ENCODE measurements around the gene ASIC2.

The ASIC2 gene

DNA sequence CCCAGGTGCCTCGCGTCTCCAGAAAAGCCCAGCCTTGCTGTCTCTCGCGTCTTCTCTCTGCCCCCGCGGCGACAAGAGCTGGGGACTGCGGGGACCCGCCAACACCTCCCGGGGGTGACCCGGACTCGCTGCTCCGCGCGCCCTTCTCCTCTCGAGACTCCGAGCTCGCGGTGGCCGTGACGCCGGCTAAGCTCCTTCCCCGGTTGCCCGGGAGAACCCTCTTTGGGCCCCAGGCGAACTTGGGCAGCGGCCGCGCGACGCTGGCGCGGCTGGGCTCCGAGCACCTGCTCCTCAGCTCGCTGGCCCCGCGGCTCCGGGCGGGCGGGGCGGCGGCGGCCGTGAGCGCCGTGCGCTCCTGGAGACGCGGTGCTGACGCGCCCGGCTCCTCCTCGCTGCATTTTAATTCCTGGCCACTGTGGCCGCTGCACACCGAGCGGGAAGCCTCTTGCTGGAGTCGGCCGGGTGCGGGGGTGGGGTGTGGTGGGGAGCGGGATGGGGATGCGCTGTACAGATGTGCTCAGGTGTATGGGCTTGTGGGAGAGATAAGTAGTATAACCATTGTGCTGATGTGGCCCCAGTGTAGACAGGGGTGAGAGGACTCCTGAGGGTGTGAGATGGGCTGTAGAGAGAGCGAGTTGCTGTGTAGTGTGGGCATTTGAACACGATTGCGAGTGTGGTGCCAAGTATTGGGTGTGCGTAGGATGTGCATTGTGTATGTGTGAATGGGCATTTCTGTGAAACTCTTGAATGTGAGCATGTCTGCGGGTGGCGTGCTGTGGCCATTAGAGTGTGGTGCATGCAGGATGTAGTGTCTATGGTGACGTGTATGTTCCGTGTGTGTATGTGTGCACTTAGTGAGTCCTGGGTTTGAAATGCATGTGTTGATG lies at the start of gene ASIC2:
TSS of gene ASIC2 (minus strand) at position 315 of the 887 bp plus-strand sequence.
- DNase-seq (no peak), ATAC-seq (no peak)
- Mint-ChIP-seq H3K4me3 (peak within 1 kb of the TSS in 1 of 2 donors; percentile 35), H3K27ac (no peak within 1 kb of the TSS), H3K27me3 (peaks cover 79% of the 10 kb centered on the region), H3K9me3 (no peaks in the 10 kb centered on the region), H3K4me1 (peaks cover 11% of the 10 kb centered on the region)

DNA sequence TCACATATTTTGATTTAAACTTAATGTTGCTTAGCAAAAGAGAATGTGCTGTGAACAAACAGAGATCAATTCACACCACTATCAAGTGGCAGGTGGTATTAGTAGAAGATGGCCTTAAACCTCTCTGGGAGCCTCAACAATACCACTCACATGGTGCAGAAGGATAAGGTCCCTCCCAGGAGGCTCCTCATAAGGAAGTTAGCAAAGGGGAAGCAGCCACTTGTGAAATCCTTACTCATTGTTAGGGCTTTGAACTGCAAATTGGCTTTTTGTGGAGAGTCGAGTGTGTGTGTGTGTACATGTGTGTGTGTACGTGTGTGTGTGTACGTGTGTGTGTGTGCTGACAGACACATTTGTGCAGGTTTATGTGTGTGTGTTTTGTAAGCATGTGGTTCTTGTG lies 48.9 kb upstream of the ASIC2 start:
- H3K9me3 Mint-ChIP-seq, result no peaks in the 10 kb centered on the region
- DNase-seq, result no peak
- H3K27me3 Mint-ChIP-seq, result peaks cover 27% of the 10 kb centered on the region
- no peak for ATAC-seq
- no peak overlapping the region for H3K27ac Mint-ChIP-seq
- H3K4me3 Mint-ChIP-seq, result no peak overlapping the region
- no peaks in the 10 kb centered on the region for H3K4me1 Mint-ChIP-seq

DNA sequence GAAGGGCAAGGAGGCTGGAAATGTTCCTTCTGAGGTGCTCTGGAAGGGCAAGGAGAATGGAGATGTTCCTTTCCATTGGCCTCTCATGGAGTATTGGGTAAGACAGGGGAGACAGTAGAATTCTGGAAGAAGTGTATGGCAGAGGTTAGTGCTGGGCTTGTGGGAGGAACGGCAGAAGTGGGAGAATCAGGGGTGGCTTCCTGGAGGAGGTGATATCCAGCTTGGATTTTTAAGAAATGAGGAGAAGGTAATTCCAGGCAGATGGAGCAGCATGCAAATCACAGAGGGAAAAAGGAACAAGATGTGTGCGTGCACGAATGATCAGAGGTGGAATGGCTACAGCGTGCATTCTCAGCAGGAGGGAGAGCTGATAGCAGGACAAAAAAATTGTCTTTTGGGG lies 45.1 kb upstream of the ASIC2 start:
- Mint-ChIP-seq H3K27me3 (peaks cover 28% of the 10 kb centered on the region), H3K4me1 (no peaks in the 10 kb centered on the region), H3K4me3 (no peak overlapping the region), H3K27ac (peak overlapping the region in 1 of 2 donors; percentile 59), H3K9me3 (no peaks in the 10 kb centered on the region)
- ATAC-seq, result no peak
- DNase-seq, result no peak

DNA sequence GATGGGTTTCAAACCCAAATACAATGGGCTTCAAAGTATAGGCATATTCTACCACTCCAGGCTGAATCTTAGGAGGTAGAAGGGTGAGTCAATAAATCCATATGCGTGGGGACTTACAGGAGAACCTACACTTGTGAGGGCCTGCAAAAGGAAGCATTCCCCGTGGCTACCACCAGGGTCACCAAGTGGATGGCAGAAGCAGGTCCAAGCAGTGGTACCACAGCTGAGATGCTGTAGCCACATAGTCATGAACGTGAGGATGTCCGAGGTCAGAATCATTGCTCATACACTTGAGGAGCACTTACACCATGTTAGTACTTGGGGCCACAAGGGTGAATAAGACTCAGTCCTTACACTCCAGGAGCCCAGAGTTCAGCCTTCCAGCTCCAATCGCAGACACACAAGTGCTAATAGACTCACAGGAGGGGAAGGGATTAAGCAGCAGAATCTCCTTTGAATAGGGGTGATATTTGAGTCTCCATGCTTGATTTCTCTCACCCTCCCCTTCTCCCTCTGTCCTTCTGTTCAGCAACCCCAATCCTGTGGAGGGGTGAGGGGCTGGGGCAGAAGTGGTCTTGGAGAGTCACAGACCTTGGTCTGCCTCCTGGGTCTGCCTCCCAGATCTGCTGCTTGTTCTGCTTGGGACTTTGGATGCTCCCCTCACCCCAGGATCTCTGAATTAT lies 42.5 kb upstream of the ASIC2 start:
- Mint-ChIP-seq H3K4me1 (no peaks in the 10 kb centered on the region), H3K27me3 (peaks cover 28% of the 10 kb centered on the region), H3K4me3 (no peak overlapping the region), H3K27ac (no peak overlapping the region), H3K9me3 (no peaks in the 10 kb centered on the region)
- ATAC-seq, result no peak
- DNase-seq, result no peak

DNA sequence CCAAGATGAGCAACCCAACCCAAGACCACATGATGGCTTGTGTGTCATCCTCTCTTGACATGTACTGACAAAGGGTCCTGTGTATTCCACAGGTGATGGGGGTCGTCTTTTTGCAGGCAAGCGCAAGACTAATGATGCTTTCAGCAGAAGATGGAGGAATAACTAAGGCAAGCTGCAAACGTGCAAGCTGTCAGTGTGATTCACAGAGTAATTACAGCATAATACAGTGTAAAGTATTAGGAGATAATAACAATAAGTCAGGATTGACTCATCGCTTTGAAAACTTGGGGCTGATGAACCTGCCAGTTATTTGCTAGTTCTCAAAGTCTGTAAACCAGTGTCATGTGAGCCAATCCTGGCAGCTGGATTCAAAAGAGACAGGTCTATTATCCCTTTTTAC lies 41.6 kb upstream of the ASIC2 start:
- no peak overlapping the region for H3K4me3 Mint-ChIP-seq
- no peak for ATAC-seq
- no peaks in the 10 kb centered on the region for H3K9me3 Mint-ChIP-seq
- peaks cover 28% of the 10 kb centered on the region for H3K27me3 Mint-ChIP-seq
- DNase-seq, result no peak
- H3K27ac Mint-ChIP-seq, result no peak overlapping the region
- H3K4me1 Mint-ChIP-seq, result no peaks in the 10 kb centered on the region

DNA sequence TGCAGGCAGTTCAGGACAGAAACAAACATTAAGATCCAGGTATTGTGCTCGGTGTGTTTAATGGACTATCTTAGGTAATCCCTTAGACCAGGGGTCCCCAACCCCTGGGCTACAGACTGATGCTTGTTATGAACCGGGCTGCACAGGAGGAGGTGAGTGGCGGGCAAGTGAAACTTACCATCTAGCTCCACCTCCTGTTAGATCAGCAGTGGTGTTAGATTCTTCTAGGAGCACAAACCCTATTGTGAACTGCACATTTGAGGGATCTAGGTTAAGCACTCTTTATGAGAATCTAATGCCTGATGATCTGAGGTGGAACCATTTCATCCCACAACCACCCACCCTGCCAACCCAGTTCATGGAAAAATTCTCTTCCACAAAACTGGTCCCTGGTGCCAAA lies 37.8 kb upstream of the ASIC2 start:
- peaks cover 7% of the 10 kb centered on the region for H3K27me3 Mint-ChIP-seq
- no peak overlapping the region for H3K27ac Mint-ChIP-seq
- H3K4me3 Mint-ChIP-seq, result no peak overlapping the region
- H3K4me1 Mint-ChIP-seq, result no peaks in the 10 kb centered on the region
- DNase-seq (no peak), ATAC-seq (no peak)
- H3K9me3 Mint-ChIP-seq, result peaks cover 0 to 4% of the 10 kb centered on the region in 2 donors

DNA sequence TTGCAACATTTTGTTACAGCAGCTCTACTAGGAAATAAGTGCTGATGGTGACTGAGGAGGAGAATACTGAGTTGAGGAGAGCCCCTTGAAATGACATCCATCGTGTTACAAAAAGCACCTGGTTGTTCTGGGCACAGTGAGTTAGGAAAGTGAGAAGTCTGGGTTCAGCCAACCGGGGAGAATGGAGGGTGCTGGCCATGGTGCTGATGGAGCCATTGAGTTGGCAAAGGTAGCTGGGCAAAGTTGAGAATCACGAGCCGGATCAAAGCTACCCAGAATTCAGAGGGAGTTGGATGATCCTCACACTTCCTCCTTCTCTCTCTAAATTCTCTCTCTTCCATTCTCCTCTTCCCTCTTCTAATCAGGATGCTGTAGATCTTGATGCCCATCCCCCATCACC lies 35.0 kb upstream of the ASIC2 start:
- Mint-ChIP-seq H3K27ac (no peak overlapping the region), H3K27me3 (peaks cover 8% of the 10 kb centered on the region), H3K4me1 (no peaks in the 10 kb centered on the region), H3K9me3 (peaks cover 0 to 4% of the 10 kb centered on the region in 2 donors), H3K4me3 (no peak overlapping the region)
- no peak for DNase-seq
- ATAC-seq, result no peak

DNA sequence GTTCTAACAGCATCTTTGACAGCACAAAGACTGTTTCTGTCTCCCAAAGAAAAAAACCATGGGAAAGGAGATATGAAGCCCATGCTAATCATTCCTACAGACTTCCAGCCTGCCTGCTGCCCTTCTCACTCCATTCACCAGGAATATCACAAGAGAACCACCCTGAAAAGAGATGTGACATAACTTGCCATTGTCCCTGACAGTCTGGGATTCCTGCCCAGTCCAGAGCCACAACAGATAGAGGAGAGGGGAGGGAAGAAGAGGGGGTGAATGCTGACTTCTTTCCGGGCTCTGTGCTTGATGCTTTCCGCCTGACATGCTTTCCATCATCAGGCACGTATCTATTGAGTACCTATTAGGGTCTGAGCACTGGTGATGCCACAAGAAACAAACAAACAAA lies 31.6 kb upstream of the ASIC2 start:
- DNase-seq (no peak), ATAC-seq (no peak)
- peaks cover 0 to 4% of the 10 kb centered on the region in 2 donors for H3K9me3 Mint-ChIP-seq
- no peaks in the 10 kb centered on the region for H3K4me1 Mint-ChIP-seq
- H3K27me3 Mint-ChIP-seq, result peaks cover 8% of the 10 kb centered on the region
- peak overlapping the region in 1 of 2 donors; percentile 50 for H3K27ac Mint-ChIP-seq
- H3K4me3 Mint-ChIP-seq, result no peak overlapping the region

DNA sequence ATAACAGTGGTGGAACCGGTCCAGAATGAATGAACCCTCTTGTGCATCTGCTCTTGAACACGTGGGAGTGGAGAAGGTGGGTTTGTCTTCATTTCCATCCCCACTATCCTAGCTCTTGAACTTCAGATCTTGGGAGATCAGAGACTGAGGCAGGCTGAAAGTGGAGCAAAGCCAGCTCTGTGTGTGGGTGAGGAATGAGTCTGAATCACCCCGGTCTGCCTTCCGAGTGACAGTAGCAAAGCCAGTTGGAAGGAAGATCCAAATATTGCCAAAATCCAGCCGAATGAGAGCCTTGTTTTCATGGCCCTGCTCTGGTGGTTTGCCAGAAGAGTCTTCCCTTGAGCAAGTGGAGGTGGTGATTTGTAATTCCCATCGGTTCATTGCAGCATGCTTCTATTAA lies 29.0 kb upstream of the ASIC2 start:
- Mint-ChIP-seq H3K9me3 (peaks cover 0 to 4% of the 10 kb centered on the region in 2 donors), H3K4me1 (no peaks in the 10 kb centered on the region)

DNA sequence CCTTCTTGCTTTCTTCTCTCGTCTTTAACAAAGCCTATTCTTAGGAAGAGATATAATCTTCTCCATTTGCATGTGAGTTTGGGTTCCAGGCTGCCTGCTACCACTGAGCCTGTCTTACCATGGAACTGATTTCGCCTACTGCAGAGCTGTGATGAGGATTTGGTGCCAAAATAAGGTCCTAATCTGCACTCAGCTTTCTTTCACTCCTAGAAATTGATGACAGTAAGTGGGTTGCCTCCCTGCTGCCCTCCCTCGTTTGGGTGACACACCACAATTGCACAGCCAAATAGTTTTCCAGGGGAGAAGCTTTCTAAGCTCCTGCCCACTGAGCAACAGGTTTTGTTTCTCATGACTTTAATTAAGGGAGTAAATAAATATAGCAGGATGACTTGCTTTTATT lies 25.1 kb upstream of the ASIC2 start:
- Mint-ChIP-seq H3K27me3 (peaks cover 17% of the 10 kb centered on the region), H3K27ac (no peak overlapping the region), H3K4me3 (no peak overlapping the region), H3K4me1 (peaks cover 6% of the 10 kb centered on the region), H3K9me3 (no peaks in the 10 kb centered on the region)
- no peak for ATAC-seq
- DNase-seq, result no peak

More for the DNA sequence above, 29.0 kb upstream of the ASIC2 start:
- ATAC-seq (no peak), DNase-seq (no peak)
- H3K27me3 Mint-ChIP-seq, result peaks cover 23% of the 10 kb centered on the region
- H3K4me3 Mint-ChIP-seq, result no peak overlapping the region
- H3K27ac Mint-ChIP-seq, result no peak overlapping the region

DNA sequence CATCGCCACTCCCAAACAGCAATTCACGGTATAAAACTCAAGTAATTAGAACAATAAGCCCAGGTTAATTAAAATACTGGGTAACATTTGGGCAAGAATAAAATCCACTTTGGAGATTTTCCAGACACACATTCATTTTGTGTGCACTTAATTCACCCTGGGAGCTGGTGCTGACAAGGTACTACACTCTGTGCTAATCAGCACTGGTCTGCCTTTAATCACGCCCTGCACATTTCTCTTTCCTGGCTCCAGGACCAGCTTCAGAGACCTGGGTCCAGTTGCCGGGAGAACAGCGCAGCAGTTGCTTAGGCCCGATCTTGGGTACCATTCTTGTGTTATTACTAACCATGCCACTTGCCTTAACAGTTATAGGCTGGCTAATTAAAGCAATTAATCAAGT lies 23.7 kb upstream of the ASIC2 start:
- no peak overlapping the region for H3K4me3 Mint-ChIP-seq

DNA sequence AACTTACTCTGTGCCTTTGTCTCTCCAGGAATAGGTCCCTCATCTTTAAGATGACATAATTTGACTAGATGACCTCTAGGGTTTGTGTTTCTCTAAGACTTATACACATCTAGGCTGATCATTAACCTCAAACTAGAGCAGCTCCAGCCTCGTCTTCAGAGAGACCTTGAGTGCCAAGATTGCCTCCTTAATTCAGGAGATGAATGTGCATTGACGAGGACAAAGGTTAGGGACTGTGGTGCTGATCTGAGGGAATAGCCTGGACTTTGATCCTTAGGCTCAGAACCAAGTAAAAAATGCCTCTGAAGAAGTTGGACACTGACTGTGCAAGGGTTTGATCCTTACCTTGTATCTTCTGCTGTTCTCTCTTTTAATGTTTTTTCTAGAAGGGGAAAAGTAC lies 17.2 kb upstream of the ASIC2 start:
- Mint-ChIP-seq H3K9me3 (no peaks in the 10 kb centered on the region), H3K27me3 (peaks cover 20% of the 10 kb centered on the region), H3K27ac (no peak overlapping the region), H3K4me3 (no peak overlapping the region), H3K4me1 (peaks cover 6% of the 10 kb centered on the region)
- no peak for DNase-seq
- no peak for ATAC-seq

More for the DNA sequence above, 23.7 kb upstream of the ASIC2 start:
- ATAC-seq, result no peak
- Mint-ChIP-seq H3K4me1 (peaks cover 6% of the 10 kb centered on the region), H3K27ac (no peak overlapping the region), H3K9me3 (no peaks in the 10 kb centered on the region), H3K27me3 (peaks cover 17% of the 10 kb centered on the region)
- no peak for DNase-seq

DNA sequence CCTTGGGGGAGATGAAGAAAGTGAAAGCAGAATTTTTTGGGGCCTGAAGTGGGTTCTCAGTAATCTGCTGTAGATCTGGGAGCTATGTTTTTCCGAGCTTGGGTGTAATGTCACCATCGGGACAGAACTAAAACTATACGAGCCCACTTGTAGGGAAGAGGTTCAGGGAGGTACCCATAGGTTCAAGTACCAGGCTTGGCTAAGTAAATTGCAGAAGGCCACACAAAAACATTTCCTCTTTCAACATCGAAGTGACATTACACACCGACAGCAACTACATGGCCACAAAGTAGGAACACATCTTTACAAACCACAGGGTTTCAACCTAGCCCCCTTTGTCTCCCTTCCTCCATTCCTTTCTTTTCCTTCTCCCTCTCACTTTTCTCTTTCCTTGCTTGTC lies 10.2 kb upstream of the ASIC2 start:
- peaks cover 12% of the 10 kb centered on the region for H3K4me1 Mint-ChIP-seq
- peaks cover 5 to 8% of the 10 kb centered on the region in 2 donors for H3K9me3 Mint-ChIP-seq
- DNase-seq (no peak), ATAC-seq (no peak)
- H3K27ac Mint-ChIP-seq, result no peak overlapping the region
- H3K27me3 Mint-ChIP-seq, result peaks cover 15% of the 10 kb centered on the region
- no peak overlapping the region for H3K4me3 Mint-ChIP-seq

DNA sequence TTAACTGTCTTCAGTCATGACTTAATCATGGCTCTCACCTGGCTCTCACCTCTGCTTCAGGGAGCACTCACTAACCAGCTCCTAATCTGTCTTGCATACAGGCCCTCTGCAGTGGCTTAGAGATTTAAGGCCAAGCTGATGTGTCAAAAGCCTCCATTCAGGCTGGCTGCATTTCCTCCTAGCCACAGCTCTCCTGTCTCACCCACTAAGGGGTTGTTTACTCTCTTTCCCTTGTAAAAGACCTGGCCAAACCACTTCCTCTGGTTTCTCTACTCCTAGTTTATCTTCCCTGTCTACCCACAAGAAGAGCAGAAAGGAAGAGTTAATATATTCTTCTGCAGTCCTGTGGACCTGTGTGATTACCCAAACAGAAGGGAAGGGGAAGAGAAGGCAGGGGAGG lies 9.3 kb upstream of the ASIC2 start:
- H3K4me1 Mint-ChIP-seq, result peaks cover 12% of the 10 kb centered on the region
- no peak overlapping the region for H3K4me3 Mint-ChIP-seq
- peaks cover 5 to 8% of the 10 kb centered on the region in 2 donors for H3K9me3 Mint-ChIP-seq
- ATAC-seq, result no peak
- DNase-seq, result no peak
- H3K27ac Mint-ChIP-seq, result peak overlapping the region in 1 of 2 donors; percentile 78
- peaks cover 15% of the 10 kb centered on the region for H3K27me3 Mint-ChIP-seq

DNA sequence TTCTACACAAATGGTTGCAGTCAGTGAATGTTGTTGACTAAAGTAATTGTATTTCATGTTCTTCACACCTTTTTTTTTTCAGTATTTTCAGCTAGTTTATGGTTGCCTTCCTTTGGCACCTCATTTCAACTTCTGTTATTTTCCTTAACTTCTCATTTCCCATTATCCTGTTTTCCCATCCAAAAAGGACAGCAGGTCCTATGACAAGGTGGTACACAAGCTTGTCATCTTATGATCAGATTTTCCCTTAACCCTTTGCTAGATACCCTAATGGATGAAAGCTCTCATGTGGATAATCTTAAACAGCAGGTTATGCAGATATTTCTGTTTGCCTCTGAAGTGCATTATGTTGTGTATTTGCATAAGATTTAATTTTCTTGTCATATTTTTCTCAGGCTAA lies 7.1 kb upstream of the ASIC2 start:
- ATAC-seq (no peak), DNase-seq (no peak)
- H3K9me3 Mint-ChIP-seq, result peaks cover 5 to 8% of the 10 kb centered on the region in 2 donors
- H3K4me3 Mint-ChIP-seq, result no peak overlapping the region
- H3K27ac Mint-ChIP-seq, result no peak overlapping the region
- H3K4me1 Mint-ChIP-seq, result peaks cover 12% of the 10 kb centered on the region
- peaks cover 24% of the 10 kb centered on the region for H3K27me3 Mint-ChIP-seq

DNA sequence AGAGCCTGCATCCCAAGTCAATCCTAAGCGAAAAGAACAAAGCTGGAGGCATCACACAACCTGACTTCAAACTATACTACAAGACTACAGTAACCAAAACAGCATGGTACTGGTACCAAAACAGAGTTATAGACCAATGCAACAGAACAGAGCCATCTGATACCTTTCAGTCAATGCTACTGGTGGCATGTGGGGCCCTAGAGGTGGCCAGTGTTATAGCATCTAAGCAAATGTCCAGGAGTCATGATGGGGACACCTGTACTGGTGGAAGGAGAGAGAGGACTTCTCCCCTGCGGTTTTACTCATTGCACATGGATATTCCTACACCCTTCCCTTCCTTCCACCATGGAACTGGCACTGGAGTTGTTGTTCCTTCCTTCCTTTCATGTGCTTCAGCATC lies 6.0 kb upstream of the ASIC2 start:
- ATAC-seq (no peak), DNase-seq (no peak)
- Mint-ChIP-seq H3K9me3 (peaks cover 5 to 8% of the 10 kb centered on the region in 2 donors), H3K4me3 (no peak overlapping the region), H3K4me1 (peaks cover 12% of the 10 kb centered on the region), H3K27ac (no peak overlapping the region), H3K27me3 (peaks cover 35% of the 10 kb centered on the region)
